Right kidney (tissue), 1 donor: Measurements from ENCODE around the gene FEM1B.

Source experiments
- DNase-seq: peaks from one replicate; pipeline ENCODE4 v3.0.0-alpha.2; 2016

The FEM1B gene

DNA sequence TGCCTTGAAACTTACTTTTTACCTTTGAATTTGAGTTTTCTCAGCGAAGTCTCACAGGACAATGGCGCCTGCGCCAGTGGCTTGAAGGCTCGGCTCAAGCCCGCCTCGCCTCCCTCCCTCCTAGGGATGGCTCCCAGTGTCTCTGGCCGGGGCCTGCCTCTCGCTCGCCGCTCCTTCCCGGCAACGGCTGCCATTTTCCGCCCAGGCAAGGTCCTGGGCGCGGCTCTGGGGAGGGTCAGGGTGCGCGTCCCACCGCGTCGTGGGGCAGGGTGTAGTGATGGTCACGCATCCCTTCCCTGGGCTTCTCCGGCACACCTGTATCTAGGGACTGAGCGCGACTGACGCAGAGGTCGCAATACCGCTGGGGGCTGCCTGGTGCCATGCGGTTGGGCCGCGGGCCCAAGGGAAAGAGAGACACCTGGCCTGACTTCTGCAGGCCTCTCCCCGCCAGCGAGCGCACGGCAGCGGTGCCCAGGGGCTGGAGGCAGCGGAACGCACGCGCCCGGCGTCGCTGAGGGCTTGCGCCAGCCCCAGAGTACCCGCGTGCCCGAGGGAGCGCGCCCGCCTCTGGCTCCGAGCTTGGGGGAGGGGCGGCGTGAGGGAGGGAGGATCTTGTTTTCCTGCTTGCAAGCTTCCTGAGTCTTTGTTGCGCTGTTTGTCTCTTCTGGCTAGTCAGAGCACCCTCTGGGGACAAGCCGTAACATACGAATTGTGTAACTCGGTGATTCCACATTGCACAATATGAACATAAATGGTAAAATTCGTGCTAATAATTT is 20.7 kb upstream of the FEM1B start:
- peak; percentile 96 for DNase-seq

DNA sequence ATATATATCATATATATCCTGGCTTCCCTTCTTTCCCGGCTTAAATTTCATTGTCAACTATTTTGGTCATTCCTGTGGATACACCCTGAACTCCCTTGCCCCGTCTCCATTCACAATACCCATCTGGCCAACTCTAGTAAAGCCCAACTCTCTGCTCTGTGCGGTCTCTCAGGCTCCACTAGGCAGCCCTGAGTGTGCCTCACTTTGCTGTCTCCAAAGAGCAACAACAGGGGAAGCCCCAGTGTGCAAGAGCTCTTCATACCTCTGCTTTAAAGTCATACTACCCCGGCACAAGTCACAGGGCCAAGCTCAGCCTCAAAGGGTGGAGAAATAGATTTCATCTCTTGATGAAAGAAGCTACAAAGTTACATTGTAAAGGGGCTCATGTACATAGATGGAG is 18.9 kb upstream of the FEM1B start:
- DNase-seq = no peak

DNA sequence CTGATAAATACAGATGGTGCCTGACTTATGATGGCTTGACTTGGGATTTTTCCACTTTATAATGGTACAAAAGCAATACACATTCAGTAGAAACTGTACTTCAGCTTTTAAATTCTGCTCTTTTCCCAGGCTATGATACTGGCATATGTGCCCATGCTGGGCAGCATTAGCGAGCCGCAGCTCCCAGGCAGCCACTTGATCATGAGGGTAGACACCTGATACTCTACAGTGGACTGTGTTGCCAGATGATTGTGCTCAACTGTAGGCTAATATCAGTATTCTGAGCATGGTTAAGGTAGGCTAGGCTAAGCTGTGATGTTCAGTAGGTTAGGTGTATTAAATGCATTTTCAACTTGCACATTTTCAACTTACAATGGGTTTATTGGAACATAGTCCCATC is 17.7 kb upstream of the FEM1B start:
- no peak for DNase-seq

DNA sequence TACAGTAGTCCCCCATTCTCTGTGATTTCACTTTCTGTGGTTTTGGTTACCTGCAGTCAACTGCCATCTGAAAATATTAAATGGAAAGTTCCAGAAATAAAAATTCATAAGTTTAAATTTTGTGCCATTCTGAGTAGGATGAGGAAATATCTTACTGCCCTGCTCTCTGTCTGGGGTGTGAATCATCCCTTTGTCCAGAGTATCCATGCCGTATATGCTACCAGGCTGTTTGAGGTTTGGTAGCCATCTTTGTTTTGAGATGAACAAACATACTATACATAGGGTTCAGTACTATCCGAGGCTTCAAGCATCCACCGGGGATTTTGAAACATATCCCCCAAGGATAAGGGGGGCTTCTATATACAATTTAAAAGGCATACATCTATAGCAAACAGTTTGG is 16.3 kb upstream of the FEM1B start:
- DNase-seq = no peak

DNA sequence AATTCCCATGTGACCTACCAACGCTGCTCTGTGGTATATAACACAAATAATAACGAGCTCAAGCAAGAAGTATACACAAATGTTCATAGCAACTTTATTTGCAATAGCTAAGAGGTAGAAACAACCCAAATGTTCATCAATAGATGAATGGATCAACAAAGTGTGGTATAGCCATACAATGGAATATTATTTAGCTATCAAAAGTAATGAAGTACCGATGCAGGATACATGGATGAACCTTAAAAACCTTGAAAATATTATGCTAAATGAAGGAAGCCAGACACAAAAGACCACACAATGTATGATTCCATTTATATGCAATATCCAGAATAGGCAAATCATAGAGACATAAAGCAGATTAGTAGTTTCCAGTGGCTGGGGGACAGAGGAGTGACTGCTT is 15.6 kb upstream of the FEM1B start:
- DNase-seq = no peak

DNA sequence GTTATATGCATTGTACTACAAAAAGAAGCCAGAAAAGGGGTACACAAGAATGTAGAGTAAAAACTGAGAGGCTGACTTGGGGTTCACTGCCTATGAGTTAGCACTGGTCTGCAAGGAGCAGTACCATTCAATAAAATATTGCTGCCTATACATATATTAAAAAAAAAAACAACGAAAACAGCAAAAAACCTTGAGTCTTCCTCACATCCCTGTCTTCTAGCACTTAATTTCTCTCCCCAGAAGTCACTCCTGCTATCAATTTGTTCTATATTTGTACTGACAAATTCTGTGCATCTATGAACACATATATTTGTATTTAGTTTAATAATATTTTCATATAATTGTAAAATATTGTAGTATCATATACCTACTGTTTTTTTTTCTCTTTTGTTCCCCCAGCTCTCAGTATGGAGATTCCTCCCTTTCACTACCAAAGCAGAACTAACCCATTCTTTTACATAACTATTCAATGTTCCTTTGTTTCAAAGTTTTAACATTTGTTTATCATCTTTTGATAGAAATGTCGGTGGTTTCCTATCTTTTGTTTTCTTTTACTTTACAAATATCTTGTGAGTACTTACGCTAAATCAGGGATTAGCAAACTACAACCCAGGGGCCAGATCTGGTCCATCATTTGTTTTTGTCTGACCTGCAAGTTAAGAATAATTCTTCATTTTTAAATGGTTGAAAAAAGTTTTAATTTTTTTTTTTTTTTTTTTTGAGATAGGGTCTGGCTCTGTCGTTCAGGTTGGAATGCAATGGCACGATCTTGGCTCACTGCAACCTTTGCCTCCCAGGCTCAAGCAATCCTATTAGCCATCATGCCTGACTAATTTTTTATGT is 14.8 kb upstream of the FEM1B start:
- DNase-seq = no peak

DNA sequence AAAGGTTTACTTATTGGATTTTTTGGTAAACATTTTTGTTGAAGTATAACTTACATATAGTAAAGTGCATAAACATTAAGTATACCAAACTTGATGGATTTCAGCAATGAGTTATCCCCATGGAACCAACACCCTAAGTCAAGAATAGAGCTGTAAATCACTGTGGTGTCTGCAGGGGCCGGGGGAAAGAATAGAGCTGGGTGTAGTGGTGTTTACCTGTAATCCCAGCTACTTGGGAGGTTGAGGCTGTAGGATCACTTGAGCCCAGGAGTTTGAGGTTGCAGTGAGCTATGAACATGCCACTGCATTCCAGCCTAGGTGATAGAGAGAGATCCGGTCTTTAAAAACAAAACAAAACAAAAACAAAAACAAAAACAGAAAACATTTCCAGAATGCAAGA is 13.3 kb upstream of the FEM1B start:
- no peak for DNase-seq

DNA sequence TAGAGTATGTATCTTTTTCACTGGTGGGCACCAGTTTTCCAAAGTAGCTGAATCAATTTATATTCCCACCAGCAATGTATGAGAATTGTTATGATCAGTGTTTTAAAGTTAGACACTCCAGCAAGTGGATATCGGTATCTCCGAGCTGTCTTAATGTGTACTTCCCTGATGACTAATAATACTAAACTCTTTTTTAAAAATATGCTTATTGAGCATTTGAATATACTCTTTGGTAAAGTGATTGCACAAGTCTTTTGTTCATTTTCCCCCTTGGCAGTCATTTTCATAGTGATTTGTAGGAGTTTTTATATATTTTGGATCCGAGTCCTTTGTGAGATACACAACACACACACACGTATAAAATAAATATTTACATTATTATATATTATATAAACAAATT is 12.5 kb upstream of the FEM1B start:
- no peak for DNase-seq

DNA sequence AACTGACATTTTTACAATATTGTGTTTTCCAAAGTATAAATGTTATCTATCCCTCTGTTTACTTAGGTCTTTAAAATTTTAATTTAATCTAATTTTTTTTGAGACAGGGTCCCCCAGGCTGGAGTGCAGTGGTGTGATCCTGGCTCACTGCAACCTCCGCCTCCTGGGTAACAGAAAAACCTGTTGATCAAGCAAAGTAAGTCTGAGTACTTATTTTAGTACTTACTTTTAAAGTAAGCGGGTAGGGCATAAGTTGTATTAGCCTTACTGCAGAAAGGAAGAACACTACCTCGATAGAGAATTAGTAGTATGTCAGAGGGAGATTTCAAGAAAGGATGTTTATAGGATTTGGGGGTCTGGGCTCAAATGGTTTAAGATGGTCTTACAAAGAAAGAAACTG is 11.9 kb upstream of the FEM1B start:
- DNase-seq = no peak

DNA sequence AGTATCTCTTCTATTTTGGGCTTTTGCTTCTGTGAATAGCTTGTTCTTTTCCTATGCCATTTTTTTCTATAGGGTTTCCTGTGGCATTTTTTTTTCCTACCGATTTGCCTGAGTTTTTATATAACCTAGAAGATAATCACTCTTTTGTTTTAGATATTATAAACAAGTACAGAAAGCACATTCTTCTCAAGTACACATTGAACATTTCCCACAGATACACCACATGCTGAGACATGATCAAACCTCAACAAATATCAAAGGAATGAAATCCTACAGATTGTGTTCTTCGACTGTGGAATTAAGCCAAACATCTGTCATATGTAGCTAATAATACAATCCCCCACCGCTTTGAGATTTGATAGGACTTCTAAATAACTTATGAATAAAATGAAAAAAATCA is 9.1 kb upstream of the FEM1B start:
- DNase-seq = no peak

DNA sequence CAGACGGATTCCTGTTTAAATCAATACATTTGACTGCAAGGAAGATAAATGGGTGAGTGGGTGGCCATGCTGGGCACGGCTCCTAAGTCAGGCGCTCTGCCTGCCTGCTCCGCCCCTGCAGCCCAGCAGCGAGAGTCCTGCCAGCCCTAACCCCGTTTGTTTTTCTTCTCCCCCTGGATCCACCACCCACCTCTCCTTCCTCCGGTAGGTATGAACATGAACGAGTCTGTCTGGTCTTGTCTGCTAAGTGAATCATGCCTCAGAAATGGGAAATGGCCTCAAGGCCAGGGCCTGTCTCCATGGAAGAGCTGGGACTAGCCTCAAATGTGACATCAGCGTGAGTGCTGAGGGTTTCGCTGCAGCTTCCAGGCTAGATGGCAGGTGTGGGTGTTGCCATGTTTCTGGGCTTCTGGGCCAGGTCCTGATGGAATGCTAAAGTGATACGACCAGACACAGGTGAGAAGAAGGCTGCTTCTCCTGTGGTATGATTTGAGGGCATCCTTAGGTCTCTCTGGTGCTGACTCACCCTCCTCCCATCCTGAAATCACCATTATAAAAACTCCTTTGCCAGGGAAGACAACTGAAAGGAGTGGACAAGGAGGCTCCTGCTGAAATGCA is 5.6 kb upstream of the FEM1B start:
- DNase-seq = no peak

DNA sequence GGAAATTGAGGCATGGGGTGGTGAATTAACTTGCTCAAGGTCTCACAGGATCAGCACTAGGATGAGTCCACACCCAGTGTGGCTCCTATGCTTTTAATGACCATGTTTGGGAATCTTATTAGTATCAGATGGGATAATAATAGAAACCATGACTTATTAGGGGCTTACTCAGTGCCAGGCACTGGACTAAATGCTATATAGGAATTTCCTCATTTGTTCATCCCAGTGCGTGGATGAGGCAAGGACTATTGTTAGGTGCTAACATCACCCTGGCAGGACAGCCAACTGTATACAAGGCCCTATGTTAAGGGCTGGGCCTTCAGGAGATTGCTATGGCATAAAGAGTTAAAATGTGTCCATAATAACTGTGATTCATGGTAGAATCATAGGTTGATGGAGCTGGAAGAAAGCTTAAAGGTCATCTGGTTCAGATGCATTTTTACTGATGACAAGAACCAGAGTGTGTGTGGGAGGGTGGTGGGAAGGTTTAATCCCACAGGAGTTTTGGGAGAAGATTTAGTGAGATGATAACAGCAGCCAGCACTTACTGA is 4.7 kb upstream of the FEM1B start:
- no peak for DNase-seq

DNA sequence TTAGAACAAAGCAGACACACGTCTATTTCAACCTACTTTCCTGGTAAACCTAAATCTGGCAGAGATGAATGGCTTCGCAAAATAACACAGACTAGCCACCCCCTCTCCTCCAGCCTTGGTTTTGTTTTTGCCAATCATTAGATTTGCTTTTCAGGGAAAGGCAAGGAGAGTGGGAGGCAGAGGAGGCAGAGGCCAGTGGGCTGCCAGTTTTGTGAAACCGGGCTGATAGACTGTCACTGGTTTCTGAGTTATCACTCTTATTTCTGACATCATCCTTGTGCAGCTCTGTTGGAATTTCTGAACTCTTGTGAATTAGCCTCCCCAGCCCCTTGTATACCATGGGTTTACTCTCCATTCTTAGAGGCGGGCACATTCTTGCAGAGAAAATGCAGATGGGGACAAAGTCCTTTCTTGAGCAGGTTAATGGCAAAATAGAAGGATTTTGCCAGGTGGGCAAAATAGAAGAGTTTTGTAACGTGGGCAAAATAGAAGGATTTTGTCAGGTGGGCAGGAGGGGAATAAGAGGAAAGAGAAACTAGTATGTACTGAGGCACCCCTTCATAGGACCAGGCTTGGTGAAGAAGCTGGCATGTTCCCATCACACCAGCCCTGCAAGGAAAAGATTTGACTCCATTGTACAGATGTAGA is 3.2 kb upstream of the FEM1B start:
- DNase-seq = no peak

DNA sequence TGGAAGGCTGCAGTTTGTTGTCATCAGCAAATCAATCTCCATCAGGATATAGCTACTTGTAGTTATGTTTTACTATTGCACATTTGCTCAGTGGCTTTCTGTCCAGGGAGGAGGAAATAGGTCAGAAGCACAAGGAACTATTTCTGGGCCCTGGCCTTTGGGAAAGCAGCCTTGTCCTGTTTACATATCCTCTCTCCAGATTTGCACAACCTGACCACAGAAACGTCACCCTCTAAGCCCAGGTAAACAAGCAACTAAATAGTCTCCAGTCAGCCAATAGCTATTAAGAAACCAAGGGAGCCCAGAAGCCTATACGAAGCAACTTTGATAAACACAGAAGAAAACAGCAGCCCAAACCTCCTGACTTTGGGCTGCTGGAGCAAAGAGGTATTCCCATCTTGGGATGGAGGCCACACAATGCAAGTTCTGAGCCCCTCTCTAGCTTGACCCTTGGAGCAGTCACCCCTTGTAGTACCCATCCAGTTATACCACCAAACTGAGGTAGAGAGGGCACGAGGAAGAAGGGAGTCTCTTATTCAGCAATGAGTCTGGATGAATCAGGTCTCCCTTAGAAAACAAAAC is 2.3 kb upstream of the FEM1B start:
- DNase-seq = no peak

DNA sequence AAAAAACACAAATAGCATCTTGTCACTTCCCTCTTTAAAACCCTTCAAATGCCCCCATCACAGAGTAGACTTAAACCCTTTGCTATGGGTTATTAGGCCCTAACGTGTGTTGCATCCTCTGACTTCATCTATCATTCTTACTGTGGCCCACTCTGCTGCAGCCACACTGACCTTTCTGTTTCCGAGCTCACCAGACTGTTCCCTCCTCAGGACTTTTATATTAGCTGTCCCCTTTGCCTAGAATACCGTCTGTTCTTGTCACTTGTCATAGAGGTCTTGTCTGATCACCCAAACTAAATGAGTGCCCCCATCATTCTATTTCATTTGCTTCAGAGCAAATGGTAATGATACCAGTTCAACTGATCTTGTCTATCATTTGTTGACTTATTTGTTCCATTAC is 877 bp upstream of the FEM1B start:
- no peak for DNase-seq

DNA sequence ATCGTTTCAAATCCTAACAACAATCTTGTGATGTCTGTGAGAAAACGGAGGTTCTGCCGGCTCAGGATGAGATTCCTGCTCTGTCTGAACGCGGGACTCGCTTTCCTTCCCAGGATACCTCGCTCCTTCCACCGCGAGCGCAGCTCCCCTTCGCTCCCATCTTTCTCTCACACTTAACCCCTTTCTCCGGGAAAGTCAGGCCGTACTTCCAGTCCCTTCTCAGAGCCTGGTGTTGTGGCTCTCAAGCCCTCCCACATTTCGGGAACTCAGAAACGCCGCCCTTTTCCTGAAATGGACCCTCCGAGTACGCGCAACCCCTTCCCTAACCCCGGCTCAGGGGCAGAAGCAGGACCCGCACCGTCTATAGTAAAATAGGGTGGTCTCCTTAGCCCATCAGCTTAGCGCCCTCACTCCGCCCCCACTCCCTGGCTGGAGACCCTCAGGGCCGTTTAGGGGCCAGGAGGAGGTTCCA is 378 bp upstream of the FEM1B start:
- DNase-seq = peak; percentile 93

DNA sequence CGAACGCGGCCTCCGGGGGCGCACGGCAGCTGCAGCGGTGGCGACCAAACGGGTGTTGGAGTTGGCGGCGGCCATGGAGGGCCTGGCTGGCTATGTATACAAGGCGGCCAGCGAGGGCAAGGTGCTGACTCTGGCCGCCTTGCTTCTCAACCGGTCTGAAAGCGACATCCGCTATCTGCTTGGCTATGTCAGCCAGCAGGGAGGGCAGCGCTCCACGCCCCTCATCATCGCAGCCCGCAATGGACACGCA is 725 bp downstream of the FEM1B start:
- no peak for DNase-seq

DNA sequence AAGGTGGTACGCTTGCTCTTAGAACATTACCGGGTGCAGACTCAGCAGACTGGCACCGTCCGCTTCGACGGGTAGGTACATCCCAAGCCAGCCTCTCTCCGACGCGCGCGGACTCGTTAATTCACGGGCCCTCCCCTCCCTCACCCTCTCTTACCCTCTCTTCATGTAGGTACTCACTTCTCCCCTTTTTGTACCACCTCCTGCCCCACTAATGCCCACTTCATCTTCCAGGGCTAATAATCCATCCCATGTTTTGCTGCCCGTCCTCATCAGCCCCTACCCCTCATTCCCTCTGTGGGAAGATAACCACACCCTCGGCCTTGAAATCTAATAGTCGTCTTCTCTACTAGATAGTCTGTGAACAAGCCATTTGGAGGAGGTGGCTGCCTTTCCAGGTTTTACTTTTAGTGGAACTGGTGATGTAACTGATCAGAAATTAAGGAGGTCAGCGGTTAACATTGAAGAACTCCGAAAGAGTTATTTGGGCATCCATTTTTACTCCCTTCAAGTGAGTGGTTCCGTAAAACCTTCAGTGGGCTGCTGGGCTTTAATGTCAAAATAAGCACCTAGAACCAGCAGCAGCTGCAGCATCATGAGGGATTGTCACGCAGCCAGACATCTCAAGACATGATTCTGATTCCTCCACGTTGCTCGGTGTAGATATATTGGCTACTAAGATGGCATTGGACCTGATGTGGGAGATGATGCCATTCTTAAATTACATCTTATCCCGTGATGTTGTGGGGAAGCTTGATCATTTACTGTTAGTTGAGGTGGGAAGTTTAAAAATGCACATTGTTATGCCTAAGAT is 1.3 kb downstream of the FEM1B start:
- DNase-seq = no peak

DNA sequence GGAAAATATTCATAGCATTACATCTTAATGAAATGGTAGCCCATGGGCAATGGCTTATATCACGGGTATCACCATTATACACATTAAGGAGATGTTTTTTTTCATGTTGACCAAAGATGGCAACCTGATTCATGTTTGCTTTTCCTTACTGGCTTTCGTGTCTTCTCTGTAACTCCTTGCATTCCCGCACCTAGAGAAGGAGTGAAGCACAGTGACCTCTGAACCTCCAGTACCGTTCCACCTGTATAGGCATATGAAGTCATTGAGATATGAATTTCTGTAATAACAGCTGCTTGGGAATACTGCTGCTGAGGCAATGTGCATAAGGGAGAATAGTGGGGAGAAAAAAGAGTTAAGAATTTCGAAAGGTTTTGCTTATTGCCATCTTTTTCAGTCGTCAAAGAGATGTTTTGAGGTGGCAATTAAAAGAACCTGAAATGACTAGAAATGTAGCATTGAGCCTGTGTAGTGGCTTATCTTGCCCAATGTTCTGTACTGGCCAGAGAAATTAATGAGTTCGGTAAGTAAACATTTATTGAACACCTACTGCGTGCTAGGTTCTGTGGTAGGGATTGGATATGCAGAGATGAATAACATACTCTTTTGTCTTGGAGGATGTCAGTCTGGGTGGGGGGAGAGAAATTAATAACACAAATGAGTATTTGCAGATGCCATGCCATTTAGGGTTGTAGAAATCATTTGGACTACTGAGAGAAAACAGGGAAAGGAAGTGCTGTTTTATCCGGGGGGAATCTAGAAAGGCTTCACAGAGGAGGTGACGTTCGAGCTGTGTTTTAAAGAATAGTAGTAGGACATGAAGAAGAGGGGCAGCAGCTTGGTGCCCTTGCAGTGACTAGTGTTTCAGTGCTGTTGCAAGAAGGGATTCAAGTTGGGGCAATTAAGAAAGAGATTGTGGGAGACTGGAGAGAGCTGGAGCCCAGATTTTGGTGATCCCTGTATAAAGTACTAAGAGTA is 2.5 kb downstream of the FEM1B start:
- DNase-seq = no peak

DNA sequence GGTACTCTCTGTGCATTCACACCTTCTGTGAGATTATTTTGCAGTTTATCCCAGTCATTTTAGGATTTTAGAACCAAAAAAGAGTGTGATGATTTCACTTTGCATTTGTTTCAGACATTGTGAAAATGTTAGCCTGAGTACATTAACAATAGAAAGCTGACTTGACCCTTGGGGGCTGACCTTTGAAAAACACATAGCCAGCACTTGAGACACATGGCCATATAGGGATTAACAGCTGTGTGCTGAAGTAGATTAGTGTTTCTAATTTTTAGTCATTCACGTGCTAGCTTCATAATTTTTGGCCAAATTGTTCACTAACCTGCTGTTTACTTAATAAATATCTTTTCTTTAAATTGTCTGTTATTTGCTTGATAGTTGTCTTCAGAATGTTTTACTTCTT is 3.5 kb downstream of the FEM1B start:
- no peak for DNase-seq
